Measurements from ENCODE around the gene ZMYM2.
A peak's percentile ranks its signal among the peaks of the same experiment; 100 is the strongest.
"Not testable (repeated sequence)": the region's sequence is repeated elsewhere in the genome, so short reads cannot be mapped to it uniquely, and the experiment has no call there.

ZMYM2 gene

DNA sequence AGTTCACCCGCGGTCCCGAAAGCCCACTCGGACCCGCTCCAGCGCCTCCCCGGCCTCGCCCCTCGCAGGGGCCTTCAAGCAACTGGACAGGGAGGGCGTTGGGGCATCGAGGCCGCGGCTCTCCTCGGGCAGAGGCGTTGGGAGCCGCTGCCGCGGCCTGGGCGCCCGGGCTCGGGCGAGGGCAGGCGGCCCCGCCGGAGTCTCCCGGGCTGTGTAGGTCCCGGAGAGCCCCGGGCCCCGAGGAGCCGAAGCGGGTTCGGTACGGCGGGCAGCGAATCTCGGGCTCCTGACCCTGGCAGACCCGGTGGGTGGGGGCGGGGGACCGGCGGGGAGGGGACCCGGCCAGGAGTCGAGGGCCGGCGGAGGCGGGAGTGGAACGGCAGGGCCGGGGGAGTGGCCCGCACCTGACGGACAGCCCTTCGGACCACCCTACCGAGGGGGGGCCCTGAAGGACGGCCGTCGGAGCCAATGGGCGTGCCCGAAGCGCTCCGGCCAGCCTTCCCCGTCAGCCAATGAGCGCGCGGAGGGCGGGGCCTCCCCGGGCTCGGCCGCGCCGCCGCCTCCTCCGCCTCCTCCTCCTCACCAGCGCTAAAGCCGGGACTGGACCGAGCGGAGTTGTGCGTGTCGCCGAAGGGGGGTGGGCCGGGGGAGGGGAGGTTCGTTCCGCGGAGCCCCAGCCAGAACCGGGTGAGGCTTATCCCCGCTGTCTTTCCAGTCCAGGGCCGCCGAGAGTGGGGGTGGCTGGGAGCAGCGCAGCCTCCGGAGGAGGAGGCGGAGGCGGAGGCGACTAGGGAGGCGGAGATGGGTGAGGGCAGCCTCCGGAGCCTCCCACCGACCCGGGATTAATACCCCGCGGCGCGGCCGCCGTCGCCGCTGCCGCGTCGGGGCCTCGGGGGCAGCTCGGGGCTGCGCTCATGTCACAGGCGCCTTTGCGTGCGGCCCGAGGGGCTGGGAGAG is at the start of gene ZMYM2:
Gene ZMYM2, plus strand, starts transcription at position 573 of the 957 bp plus-strand sequence. CDS start 34,346 bp downstream, outside the sequence.
- DNase-seq (ENCODE audit: low read depth in 2 of 2, low spot score in 1 of 2) = peak; percentile 88 to 96

DNA sequence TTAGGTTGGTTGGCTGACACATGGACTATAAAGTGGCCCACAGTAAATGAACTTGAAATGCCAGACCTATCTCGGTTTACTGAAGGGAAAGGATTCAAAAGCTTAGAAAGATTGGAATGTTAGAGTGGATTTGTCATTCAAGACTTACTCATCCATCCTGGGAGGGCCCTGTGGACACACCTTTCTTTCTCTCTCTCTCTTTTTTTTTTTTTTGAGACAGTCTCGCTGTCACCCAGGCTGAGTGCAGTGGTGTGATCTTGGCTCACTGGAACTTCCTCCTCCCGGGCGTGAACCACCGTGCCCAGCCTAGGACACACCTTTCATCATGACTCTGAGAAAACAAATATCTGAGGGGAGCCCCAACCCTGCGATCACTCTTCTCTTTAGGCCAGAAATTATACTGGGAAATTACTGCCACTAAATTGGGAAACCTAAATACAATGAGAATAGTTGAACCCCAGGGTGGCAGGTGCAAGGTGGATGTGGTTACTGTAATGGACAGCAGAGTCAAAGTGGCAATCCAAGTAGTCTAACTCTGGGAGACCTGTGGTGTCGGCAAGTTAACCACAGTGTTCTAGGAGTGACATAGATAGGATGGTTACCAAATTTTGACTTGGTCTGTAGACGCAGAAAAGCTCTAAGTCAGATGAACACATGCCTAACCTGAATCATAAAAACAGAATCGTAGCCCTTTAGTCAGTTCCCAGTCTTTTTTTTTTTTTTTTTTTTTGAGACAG is 48.0 kb upstream of the ZMYM2 start:
- no peak for DNase-seq (ENCODE audit: low read depth in 2 of 2, low spot score in 1 of 2)

DNA sequence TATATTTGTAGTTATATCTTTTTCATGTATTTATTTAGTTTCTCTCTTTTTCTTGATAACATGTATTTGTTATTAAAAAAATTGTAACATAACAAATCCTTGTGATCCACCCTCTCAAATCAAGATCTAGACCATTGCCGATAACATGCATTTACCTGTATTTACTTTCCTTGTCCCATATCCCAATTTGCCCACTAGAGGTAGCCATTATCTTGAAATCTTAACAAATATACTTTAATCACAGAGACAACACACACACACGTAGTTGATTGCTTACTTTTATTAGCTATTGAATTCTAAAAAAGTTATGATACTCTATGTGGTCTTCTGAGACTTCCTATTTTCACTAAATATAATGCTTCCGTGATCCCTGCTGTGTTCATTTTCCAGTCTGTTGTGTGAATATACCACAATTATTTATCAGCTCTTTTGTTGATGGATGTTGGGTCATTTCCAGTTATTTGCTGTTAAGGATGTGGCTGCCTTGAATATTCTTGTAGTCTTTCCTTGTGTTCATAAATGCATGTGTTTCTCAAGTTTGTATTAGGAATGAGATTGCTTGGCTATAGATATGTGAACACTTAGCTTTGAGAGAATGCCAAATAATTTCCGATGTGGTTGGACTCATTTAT is 31.3 kb upstream of the ZMYM2 start:
- no peak for DNase-seq (ENCODE audit: low read depth in 2 of 2, low spot score in 1 of 2)

DNA sequence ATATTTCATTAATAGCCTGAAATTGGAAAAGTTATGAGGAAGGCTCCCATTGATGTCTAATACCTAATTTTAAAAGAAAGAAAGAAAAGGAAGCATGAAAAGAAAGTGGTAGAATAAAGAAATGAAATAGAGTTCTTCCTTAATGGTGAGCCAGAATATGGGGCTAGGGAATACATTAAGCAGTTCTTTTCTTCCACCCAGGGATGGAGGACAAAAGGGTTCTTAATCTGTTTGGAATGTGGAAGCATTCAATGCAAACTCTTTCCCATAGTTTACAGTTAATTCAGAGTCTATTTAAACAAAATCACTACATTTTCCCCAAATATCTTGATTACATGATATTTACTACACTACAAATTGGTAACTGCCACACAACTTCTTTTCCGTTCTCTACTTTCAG is 18.4 kb upstream of the ZMYM2 start:
- DNase-seq (ENCODE audit: low read depth in 2 of 2, low spot score in 1 of 2) = no peak

DNA sequence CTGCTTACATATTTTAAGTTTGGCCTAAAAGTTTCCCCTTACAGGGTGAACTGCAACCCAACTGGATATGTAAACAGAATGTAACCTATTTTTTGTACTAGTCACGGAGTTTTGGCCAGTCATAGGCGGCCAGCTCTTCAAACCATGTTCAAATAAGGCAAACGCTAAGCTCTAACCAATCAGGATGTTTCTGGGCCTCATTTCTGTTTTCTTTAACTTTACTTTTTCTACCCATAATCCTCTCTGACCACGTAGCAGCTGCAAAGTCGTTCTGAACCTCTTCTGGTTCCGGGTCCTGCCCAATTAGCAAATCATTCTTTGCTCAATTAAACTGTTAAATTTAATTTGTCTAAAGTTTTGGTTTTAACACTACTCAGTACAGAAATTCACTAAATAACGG is 8.2 kb upstream of the ZMYM2 start:
- no peak for DNase-seq (ENCODE audit: low read depth in 2 of 2, low spot score in 1 of 2)

DNA sequence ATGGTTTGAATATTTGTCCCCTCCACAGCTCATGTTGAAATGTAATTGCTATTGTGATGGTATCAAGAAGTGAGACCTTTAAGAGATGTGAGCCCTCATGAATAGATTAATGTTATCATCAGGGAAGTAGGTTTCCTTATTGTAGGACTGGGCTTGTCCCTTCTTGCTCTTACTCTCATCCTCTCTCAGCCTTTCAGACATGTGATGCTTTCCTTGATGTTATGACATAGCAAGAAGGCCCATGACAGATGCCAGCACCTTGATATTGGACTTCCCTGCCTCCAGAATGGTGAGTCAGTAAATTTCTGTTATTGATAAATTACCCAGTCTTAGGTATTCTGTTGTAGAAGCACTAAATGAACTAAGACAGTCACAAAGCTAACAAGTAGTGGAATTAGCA is 5.7 kb upstream of the ZMYM2 start:
- DNase-seq (ENCODE audit: low read depth in 2 of 2, low spot score in 1 of 2) = no peak

DNA sequence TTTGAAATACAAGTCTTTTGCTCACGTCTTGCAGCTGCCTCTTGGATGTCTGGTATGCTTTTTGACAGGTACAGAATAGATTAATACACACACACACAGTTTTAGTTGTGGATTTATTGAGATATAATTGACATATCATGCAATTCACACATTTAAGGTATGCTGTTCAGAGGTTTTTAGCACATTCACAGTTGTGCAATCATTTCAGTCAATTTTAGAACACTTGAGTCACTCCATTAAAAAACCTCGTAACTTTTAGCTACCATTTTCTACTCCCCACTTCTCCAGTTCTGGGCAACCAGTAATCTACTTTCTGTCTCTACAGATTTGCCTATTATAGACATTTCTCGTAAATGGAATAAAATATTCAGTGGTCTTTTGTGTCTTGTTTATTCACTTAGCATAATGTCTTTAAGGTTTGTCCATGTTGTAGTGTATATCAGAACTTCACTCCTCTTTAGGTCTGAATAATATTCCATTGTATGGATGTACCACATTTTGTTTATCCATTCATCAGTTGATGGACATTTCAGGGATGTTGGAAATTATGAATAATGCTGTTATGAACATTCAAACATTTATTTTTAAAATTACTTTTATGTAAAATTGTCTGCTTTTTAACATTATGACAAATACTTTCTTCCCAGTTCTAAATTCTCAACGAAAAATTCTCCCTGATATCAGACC is 2.5 kb upstream of the ZMYM2 start:
- DNase-seq (ENCODE audit: low read depth in 2 of 2, low spot score in 1 of 2) = no peak

DNA sequence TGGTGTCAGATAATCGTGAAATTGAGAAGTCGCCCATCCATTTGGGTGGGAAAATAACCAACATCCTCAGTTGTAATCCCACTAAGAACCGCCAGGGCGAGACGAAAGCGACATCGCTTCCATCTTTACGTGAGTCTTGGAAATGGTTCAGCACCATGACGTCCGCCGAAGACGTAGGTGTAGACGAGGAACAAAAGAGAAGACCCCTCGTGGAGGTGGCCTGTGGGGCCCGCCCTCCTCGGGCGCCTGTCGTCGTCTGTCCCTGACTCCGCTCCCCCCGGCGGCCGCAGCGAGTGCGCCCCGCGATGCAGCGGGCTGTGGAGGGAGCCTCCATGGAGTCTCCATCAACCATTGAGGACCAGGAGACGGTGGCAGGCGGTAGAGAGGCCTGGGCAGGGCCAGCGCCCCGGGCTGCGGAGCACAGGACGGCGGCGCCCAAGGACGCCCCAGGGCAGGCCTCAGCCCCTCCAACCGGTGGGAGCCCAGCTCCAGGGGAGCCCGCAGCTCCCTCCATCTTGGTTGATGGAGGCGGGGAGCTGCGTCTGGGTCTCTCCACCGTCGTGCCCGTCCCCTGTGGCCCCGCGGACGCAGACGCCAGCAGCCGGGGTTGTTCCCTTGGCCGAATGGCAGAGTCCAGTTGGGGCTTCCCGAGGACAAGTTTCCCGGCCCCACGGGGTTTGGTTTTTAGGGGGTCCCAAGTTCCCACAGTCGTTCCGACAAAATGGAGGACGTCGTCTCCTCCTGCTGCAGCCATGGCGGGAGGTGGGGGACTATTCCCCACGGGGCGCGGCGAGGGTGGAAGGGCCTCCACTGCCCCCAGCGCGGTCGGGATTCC is 990 bp upstream of the ZMYM2 start:
- DNase-seq (ENCODE audit: low read depth in 2 of 2, low spot score in 1 of 2) = peak; percentile 75 to 76

DNA sequence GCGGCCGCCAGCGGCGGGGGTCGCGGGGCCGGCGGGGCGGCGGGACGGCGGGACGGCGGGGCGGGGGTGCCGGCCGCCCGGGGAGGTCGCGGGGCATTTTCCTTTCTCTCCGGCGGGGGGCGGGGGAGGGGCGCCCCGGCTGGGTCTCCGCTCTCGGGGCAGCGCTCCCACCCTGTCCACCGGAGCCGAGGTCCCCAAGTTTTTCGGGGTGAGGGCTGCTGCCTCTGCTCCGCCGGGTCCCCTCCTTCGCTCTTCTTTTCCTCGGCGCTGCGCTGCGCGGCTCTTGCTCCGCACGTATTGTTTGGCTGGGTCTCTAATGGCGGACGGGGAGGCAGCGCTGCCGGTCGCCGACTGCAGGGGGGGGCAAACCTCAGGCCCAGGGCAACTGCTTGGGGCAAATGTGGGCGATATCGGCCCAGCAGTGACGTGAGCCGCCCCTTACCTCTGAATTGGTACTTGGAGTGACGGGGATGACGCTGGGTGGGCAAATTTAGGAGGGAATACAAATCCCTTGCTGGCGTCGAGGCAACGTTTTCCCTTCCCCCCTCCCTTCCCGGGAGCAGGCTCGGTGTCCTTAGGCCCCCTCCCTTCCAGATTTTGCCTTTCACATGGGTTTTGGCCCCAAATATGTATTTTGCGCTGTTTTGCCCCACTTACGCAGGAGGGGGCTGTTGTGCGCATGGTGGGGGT is 759 bp downstream of the ZMYM2 start:
- DNase-seq (ENCODE audit: low read depth in 2 of 2, low spot score in 1 of 2) = peak; percentile 32 to 45

DNA sequence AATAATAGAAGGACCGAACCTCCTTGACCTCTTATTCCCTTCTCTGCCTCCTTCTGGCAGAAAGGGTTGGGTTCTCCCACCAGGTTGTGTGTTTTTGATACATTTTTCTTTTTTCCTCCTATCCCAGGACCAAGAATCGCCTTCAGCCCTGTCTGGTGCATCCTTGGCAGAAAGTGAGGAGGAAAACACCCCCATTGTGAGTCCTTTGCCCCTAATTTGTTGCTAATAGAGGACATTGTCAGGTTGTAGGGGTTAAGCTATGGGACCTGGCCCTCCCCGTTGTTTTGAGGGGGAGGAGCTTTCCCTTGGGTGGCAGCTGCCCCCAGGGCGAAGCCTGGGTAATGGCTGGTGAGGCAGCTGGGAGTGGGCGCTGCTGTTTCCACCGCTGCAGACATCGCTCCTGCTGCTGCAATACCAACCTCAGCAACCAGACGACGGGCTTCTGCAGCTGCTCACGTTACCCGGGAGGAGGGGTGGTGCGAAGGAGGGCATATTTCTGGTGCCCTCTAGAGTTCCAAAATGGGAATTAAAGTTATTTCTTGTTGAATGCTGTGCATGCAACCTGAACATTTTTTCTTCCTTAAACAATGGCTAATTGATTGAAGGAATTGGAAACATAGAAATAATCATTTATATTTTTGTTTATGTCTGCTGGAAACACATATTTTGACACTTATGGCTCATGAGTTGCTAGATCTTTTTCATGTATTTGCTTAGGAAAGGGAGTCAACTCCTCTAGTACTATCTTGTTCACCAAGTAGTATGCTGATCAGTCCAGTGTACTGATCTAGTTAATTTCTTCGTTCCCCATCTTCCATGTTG is 1.5 kb downstream of the ZMYM2 start:
- peak; percentile 60 to 78 for DNase-seq (ENCODE audit: low read depth in 2 of 2, low spot score in 1 of 2)

DNA sequence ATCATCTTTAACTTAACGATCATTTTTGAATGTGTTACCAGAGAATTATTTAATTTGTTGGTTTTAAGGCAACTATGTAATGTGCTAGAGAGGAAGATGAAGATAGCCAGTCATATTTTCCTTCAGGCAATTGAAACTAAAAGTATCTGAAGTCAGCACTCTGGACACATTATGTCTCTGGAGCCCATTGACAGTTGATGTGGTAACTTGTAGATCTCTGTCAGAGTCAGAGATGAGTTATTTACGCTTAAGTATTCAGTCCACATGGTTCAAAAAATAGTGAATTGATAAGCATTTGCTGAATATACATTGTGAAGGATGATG is 2.1 kb downstream of the ZMYM2 start:
- no peak for DNase-seq (ENCODE audit: low read depth in 2 of 2, low spot score in 1 of 2)

DNA sequence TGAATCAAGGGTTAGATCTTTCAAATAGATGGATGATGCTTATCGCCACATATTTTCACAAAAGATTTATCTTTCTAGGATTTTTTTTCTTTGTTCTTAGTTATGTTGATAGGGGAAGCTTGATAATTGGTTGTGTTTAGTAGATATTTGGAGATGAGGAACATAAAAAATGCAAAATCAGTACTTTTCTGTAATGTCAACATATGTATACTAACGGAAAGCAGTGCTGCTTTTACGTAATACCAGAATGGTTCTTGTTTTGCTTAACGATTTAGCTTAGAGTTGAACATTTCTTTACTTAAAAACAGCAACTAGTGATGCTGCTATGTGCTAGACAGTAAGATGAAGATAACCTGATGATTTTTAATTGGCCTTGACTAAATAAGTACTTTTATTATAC is 3.0 kb downstream of the ZMYM2 start:
- DNase-seq (ENCODE audit: low read depth in 2 of 2, low spot score in 1 of 2) = no peak

DNA sequence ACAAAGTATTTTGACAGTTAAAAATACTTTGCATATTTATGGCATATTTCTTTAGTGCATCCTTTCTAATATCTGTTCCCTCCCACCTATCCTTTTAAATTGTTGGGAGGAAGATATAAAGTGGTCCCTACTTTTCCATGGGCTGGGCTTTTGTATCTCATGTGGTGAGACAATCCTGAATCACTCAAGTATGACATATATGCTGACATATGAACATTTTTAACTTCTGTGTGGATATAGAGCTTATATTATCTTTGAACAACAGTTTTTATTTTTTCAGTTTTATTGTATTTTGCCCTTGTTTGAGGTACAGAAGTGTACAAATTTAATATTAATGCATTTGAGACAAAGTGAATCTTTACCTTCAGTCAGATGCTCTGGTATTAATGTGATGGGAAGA is 3.4 kb downstream of the ZMYM2 start:
- no peak for DNase-seq (ENCODE audit: low read depth in 2 of 2, low spot score in 1 of 2)

DNA sequence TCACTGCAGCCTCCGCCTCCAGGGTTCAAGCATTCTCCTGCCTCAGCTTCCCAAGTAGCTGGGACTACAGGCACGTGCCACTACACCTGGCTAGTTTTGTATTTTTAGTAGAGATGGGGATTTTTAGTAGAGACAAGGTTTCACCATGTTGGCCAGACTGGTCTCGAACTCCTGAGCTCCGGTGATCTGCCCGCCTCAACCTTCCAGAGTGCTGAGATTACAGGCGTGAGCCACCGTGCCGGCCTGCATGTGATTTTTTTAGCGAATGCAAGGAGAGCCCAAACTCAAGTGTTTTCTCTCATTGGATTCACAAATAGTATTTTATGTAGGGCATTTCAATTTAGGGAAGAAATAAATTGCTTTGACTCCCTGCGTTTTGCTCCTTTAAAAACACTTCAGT is 4.4 kb downstream of the ZMYM2 start:
- DNase-seq (ENCODE audit: low read depth in 2 of 2, low spot score in 1 of 2) = no peak

DNA sequence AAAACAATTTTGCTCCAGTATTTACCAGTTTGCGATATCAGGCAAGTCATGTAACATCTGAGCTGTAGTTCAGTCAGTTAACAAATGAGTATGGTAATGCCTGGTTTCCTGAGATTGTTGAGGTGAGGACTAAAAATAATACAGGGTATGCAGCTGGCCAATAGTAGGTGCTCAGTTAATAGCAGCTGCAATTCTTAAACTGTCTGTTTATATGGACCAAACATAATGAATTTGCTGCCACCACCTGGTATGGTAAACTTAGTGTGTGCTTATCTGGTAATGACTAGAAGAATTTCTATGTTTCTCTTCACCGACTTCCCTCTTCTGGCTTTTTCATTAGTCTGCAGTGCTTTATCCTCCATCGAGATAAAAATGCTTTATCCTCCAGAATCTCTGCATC is 9.1 kb downstream of the ZMYM2 start:
- no peak for DNase-seq (ENCODE audit: low read depth in 2 of 2, low spot score in 1 of 2)

DNA sequence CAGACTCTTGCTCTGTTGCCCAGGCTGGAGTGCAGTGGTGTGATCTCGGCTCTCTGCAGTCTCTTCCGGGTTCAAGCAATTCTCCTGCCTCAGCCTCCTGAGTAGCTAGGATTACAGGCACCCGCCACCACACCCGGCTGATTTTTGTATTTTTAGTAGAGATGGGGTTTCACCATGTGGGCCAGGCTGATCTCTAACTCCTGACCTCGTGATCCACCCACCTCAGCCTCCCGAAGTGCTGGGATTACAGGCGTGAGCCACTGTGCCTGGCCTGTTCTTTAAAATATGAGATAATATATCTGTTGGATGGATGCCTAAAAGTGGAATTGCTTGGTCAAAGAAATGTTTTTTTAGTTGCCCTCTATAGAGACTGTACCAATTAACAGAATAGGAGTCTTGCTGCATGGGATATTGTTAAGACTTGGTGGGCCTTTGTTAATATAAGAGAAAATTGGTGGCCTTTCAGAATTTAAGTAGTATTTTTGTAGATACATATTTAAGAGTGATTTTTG is 16.0 kb downstream of the ZMYM2 start:
- not testable (repeated sequence) for DNase-seq (ENCODE audit: low read depth in 2 of 2, low spot score in 1 of 2)

DNA sequence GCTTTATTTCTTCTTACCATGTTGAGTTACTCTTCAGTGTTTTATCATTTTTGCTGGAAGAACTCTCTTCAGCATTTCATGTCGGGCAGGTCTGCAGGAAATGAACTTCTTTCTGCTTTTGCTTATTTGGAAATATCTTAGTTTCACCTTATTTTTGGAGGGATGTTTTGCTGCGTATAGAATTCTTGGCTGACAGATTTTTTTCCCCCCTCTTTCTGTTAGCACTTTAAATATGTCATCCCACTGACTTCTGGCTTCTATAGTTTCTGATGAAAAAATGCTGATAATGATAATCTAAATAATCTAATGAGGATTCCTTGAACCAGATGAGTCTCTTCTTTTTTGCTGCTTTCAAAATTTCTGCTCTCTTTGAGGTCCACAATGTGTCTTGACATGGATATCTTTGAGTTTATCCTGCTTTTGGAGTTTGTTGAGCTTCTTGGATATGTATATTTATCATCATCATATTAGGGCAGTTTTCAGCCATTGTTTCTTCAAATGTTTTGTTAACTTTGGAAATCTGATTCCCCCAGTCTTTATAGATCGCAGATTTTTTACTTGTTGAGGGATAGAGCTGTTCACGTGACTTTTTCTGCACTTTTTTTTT is 20.4 kb downstream of the ZMYM2 start:
- no peak for DNase-seq (ENCODE audit: low read depth in 2 of 2, low spot score in 1 of 2)

DNA sequence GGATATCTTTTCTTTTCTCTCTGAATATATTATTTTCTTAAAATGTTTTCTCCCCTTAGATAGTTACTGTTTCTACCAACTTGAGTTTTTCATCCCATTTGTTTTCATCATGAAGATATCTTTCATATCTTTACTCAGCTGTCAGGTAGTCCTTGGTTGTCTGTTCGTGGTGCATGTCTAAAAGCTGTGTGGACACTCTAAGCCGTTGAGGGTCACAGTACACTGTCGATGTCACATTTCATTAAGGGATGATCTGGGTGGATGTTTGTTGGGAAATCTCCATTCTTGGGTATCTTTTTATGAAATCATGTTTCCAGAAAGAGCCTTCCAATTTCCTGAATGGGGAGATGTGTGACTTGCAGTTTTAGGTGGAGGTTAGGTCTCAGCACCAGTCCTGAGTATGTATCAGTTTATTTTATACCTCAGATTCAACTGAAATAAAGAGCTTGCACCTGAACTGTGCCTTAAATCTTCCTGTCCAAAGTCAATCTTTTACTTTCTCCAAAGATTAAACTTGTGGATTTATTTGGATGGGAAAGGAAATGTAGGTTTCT is 23.2 kb downstream of the ZMYM2 start:
- DNase-seq (ENCODE audit: low read depth in 2 of 2, low spot score in 1 of 2) = no peak

Data from stimulated activated CD8-positive, alpha-beta memory T cell treated with anti-CD3 and anti-CD28 coated beads, Interleukin-4, amount 100 ng/mL, for 4 hours (primary cell).